ENCODE measurements around the gene C17orf50.

DNA sequence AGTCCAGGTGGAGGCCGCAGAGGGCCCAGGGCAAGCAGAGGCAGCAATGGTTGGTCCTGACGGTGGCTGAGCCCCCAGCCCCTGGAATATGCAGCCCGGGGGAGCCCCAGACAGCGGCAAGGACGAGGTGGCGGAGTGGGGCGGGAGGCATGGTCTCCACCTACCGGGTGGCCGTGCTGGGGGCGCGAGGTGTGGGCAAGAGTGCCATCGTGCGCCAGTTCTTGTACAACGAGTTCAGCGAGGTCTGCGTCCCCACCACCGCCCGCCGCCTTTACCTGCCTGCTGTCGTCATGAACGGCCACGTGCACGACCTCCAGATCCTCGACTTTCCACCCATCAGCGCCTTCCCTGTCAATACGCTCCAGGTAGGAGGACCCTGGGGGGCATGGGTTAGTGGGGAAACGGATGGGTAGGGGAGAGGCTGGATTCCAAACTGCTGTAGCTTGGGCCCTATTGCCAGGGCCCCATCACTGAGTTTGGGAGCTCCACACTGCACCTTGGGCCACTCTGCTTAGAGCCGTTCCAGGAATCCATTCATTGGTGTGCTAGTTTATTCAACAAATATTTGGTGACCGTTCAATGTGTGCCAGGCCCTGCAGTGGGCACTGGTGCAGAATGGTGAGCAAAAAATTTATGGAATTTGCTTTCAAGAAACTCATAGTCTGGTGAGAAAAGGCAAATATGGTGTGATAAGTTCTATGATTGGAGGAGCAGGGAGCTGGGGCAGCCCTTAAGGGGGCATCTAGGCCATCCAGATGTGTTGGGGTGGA, 25.5 kb upstream of the C17orf50 start:
- TF ChIP-seq CTCF (IDR thresholded peaks at IDR 0.05) (no peak), POLR2A (IDR thresholded peaks at IDR 0.05) (no peak)
